ENCODE results near the gene SYCP2. TPM values are rescaled to one million over a fixed set of nuclear protein-coding genes. Genes with fewer than 3 reads are reported as not detected.

Gene SYCP2
- total and polyA plus RNA-seq, 2 donors (not counting 1 experiment from before 2014, with no cell fraction given): 0.77 to 1.2 TPM

DNA sequence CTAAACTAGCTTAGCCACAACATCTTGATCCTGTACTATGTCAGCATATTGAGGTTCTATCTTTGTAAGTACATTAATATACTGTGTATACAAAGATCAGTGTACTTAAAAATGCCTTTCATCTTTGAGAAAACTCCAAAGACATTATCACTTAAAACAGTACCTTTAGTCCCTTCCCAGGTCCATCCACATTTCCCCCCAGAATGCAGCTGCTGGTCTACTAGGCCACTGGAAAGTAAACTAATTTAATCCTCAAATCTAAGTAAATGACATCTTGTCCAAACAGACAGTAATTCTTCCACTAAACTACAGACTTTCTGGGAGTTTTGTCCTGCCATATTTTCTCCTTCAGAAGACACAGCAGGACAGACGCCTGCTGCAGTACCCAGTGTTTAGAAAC lies 68.7 kb downstream of the SYCP2 start:
- no peaks in the 10 kb centered on the region for H3K9me3 ChIP-seq (ENCODE audit: control insufficient read depth, insufficient read depth, low read depth, low read length)
- H3K27me3 ChIP-seq (ENCODE audit: control insufficient read depth, insufficient read depth, low read length): no peaks in the 10 kb centered on the region
- H2AFZ ChIP-seq (ENCODE audit: low read length): no peak overlapping the region
- H3K79me2 ChIP-seq (ENCODE audit: control insufficient read depth, insufficient read depth, low read length): no peaks in the 10 kb centered on the region
- DNase-seq (ENCODE audit: low read depth in 2 of 2): no peak
- no peak overlapping the region for H3K9ac ChIP-seq (ENCODE audit: insufficient read depth, low read length)
- TF ChIP-seq EZH2 (IDR thresholded peaks at IDR 0.05; ENCODE audit: low read length, missing control alignments): no peak
- TF ChIP-seq, protein P1, sequence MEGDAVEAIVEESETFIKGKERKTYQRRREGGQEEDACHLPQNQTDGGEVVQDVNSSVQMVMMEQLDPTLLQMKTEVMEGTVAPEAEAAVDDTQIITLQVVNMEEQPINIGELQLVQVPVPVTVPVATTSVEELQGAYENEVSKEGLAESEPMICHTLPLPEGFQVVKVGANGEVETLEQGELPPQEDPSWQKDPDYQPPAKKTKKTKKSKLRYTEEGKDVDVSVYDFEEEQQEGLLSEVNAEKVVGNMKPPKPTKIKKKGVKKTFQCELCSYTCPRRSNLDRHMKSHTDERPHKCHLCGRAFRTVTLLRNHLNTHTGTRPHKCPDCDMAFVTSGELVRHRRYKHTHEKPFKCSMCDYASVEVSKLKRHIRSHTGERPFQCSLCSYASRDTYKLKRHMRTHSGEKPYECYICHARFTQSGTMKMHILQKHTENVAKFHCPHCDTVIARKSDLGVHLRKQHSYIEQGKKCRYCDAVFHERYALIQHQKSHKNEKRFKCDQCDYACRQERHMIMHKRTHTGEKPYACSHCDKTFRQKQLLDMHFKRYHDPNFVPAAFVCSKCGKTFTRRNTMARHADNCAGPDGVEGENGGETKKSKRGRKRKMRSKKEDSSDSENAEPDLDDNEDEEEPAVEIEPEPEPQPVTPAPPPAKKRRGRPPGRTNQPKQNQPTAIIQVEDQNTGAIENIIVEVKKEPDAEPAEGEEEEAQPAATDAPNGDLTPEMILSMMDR (conservative IDR thresholded peaks at IDR 0.05 in 1 of 2, IDR thresholded peaks at IDR 0.05 in 1 of 2; ENCODE audit: low read depth in 1 of 2, low read length in 2 of 2): no peak
- H3K4me1 ChIP-seq (ENCODE audit: control insufficient read depth, extremely low read depth, insufficient read depth, low read length): no peaks in the 10 kb centered on the region
- no peaks in the 10 kb centered on the region for H4K20me1 ChIP-seq (ENCODE audit: control insufficient read depth, extremely low read depth, insufficient read depth, low read length)
- no peak overlapping the region for H3K4me3 ChIP-seq (replicated peaks in 1 of 4; ENCODE audit: control extremely low read depth in 1 of 4, insufficient read depth in 1 of 4, low read depth in 3 of 4, low read length in 4 of 4)
- H3K36me3 ChIP-seq (ENCODE audit: control insufficient read depth, insufficient read depth, low read length): no peaks in the 10 kb centered on the region
- H3K27ac ChIP-seq (ENCODE audit: insufficient read depth, low read length): no peak overlapping the region
- H3K4me2 ChIP-seq (ENCODE audit: extremely low read depth, insufficient read depth, low read length): no peak overlapping the region

DNA sequence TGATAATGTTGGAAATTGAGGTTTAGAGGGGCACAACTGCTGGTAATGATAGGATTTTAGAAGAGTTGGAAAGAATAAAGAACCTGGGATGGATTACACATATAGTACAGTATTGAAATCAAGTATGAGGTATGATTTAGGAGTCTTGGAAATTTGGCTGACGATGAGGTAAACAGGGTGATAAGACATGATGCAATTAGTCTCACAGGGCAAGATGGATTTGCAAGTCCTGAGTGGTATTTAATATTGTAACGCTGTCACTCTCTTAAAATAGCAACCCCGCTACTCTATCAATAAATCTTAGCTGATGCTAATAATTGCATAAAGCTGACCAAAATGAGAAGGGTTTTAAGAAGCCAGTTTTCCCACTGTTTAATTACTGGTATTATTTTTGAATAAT lies 70.4 kb downstream of the SYCP2 start:
- H3K4me3 ChIP-seq (replicated peaks in 1 of 4; ENCODE audit: control extremely low read depth in 1 of 4, insufficient read depth in 1 of 4, low read depth in 3 of 4, low read length in 4 of 4): no peak overlapping the region
- TF ChIP-seq, protein P1 (conservative IDR thresholded peaks at IDR 0.05 in 1 of 2, IDR thresholded peaks at IDR 0.05 in 1 of 2; ENCODE audit: low read depth in 1 of 2, low read length in 2 of 2): no peak
- no peak for TF ChIP-seq EZH2 (IDR thresholded peaks at IDR 0.05; ENCODE audit: low read length, missing control alignments)
- no peak overlapping the region for H2AFZ ChIP-seq (ENCODE audit: low read length)
- H3K4me2 ChIP-seq (ENCODE audit: extremely low read depth, insufficient read depth, low read length): no peak overlapping the region
- H3K4me1 ChIP-seq (ENCODE audit: control insufficient read depth, extremely low read depth, insufficient read depth, low read length): no peaks in the 10 kb centered on the region
- no peaks in the 10 kb centered on the region for H3K79me2 ChIP-seq (ENCODE audit: control insufficient read depth, insufficient read depth, low read length)
- no peak overlapping the region for H3K9ac ChIP-seq (ENCODE audit: insufficient read depth, low read length)
- H3K27ac ChIP-seq (ENCODE audit: insufficient read depth, low read length): no peak overlapping the region
- no peaks in the 10 kb centered on the region for H3K36me3 ChIP-seq (ENCODE audit: control insufficient read depth, insufficient read depth, low read length)
- no peaks in the 10 kb centered on the region for H4K20me1 ChIP-seq (ENCODE audit: control insufficient read depth, extremely low read depth, insufficient read depth, low read length)
- no peak for DNase-seq (ENCODE audit: low read depth in 2 of 2)
- no peaks in the 10 kb centered on the region for H3K27me3 ChIP-seq (ENCODE audit: control insufficient read depth, insufficient read depth, low read length)
- H3K9me3 ChIP-seq (ENCODE audit: control insufficient read depth, insufficient read depth, low read depth, low read length): no peaks in the 10 kb centered on the region

DNA sequence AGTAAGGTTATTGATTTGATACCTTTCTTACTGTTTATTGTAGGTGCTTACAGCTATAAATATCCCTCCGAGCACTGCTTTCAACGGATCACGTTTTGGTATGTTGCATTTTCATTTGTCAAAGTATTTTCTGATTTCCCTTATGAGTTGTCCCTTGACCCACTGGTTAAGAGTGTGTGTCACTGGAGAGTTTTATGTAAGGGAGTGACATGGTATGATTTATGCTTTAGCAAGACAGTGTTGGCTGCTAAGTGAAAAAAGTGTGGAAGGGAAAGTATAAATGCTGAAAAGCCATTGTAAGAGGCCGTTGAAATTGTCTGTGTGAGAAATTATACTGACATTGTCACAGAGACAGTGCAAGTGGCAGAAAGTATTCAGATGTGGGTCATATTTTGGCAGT lies 72.0 kb downstream of the SYCP2 start:
- Histone ChIP-seq H3K4me1 (ENCODE audit: control insufficient read depth, extremely low read depth, insufficient read depth, low read length) (no peaks in the 10 kb centered on the region), H3K27ac (ENCODE audit: insufficient read depth, low read length) (no peak overlapping the region), H2AFZ (ENCODE audit: low read length) (no peak overlapping the region), H3K9me3 (ENCODE audit: control insufficient read depth, insufficient read depth, low read depth, low read length) (no peaks in the 10 kb centered on the region), H4K20me1 (ENCODE audit: control insufficient read depth, extremely low read depth, insufficient read depth, low read length) (no peaks in the 10 kb centered on the region), H3K4me2 (ENCODE audit: extremely low read depth, insufficient read depth, low read length) (no peak overlapping the region), H3K27me3 (ENCODE audit: control insufficient read depth, insufficient read depth, low read length) (no peaks in the 10 kb centered on the region), H3K79me2 (ENCODE audit: control insufficient read depth, insufficient read depth, low read length) (no peaks in the 10 kb centered on the region), H3K4me3 (replicated peaks in 1 of 4; ENCODE audit: control extremely low read depth in 1 of 4, insufficient read depth in 1 of 4, low read depth in 3 of 4, low read length in 4 of 4) (no peak overlapping the region), H3K36me3 (ENCODE audit: control insufficient read depth, insufficient read depth, low read length) (no peaks in the 10 kb centered on the region), H3K9ac (ENCODE audit: insufficient read depth, low read length) (no peak overlapping the region)
- TF ChIP-seq EZH2 (IDR thresholded peaks at IDR 0.05; ENCODE audit: low read length, missing control alignments): no peak
- TF ChIP-seq, protein P1 (conservative IDR thresholded peaks at IDR 0.05 in 1 of 2, IDR thresholded peaks at IDR 0.05 in 1 of 2; ENCODE audit: low read depth in 1 of 2, low read length in 2 of 2): no peak
- DNase-seq (ENCODE audit: low read depth in 2 of 2): no peak

Data from fibroblast of lung (primary cell).